Measurements from ENCODE around the gene TMEM125.

GRCh38 chr1:43225168-43225567, 44.6 kb upstream of the TMEM125 start:
- TF ChIP-seq CTCF (IDR thresholded peaks at IDR 0.05), result no peak
- TF ChIP-seq POLR2A (IDR thresholded peaks at IDR 0.05), result no peak

All from testis (tissue), 2 donors.